NCI-H187 (cell line): ENCODE measurements around the gene KLHL22.

ENCODE experiments used
- DNase-seq, 2 experiments: peaks; one replicate each; lab custom pipeline; 2025; lab: John Stamatoyannopoulos, UW

Gene KLHL22

DNA sequence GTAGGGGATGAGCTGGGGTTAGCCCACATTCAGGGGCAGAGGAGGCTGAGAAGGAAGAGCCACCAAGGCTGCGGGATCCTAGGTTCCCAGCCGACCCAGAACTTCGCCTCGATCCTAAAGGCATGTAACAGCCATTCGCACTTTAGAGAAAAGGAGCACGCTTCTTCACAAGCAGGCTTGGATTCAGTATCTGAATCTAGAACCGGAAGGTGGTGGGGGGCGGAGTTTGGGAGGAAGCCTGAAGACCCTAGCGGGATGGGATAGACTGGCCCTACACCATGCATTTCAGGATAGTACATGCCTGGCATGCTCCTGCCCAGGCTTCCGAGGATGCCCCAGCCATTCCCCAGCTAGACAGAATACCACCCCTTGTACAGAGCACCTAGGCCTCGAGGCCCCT, 62.4 kb downstream of the KLHL22 start:
- no peak for DNase-seq

GRCh38 chr22:20432244-20432686, 63.3 kb downstream of the KLHL22 start:
- DNase-seq: no peak

- DNase-seq: no peak
These were observed 63.9 kb downstream of the KLHL22 start for GRCh38 chr22:20431511-20432192.

- DNase-seq: no peak
These were observed 64.7 kb downstream of the KLHL22 start for GRCh38 chr22:20430720-20431510.

GRCh38 chr22:20430101-20430719, 65.4 kb downstream of the KLHL22 start:
- DNase-seq: no peak

GRCh38 chr22:20429254-20430100, 66.1 kb downstream of the KLHL22 start:
- no peak for DNase-seq

GRCh38 chr22:20428496-20429253, 66.9 kb downstream of the KLHL22 start:
- no peak for DNase-seq

DNA sequence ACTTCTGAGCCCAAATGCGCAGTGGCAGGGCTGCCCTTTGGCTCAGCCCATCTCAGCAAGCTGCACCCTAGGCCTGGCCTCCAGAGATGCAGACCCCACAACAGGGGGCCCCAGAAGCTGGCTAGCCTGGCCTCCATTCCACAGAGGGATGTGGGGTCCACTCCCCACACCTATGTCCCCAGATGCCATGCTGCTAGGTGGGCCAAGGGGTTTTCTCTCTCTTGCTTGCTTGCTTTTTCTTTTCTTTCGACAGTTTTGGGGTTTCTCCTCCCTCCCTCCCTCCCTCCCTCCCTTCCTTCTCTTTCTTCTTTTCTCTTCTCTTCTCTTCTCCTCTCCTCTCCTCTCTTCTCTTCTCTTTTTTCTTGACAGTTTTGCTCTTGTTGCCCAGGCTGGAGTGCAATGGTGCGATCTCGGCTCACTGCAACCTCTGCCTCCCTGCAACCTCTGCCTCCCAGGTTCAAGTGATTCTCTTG, 67.6 kb downstream of the KLHL22 start:
- DNase-seq: no peak

GRCh38 chr22:20427104-20427944, 68.3 kb downstream of the KLHL22 start:
- no peak for DNase-seq

GRCh38 chr22:20426259-20426615, 69.4 kb downstream of the KLHL22 start:
- DNase-seq: no peak

- no peak for DNase-seq
These were observed 69.9 kb downstream of the KLHL22 start for GRCh38 chr22:20425566-20426258.

- DNase-seq: no peak
These were observed 70.5 kb downstream of the KLHL22 start for GRCh38 chr22:20424932-20425565.

DNA sequence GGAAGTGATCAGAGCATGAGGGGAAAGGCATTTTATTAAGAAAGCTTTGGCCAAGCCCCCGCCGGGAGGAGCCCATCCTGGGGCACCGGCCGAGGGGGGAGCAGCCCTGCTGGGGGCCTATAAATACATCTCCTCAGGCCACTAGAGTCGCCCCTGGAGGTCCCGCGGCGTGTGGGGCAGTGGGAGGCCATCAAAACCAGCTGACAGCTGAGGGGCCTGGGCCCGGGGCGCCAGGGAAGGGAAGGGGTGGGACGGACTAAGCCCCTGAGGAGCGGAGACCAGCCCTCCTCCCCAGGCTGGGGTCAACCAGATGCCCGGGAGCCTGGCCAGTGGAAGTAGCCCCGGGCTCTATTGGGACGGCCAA, 71.0 kb downstream of the KLHL22 start:
- DNase-seq: no peak

- no peak for DNase-seq
These were observed 71.6 kb downstream of the KLHL22 start for GRCh38 chr22:20423906-20424551.

DNA sequence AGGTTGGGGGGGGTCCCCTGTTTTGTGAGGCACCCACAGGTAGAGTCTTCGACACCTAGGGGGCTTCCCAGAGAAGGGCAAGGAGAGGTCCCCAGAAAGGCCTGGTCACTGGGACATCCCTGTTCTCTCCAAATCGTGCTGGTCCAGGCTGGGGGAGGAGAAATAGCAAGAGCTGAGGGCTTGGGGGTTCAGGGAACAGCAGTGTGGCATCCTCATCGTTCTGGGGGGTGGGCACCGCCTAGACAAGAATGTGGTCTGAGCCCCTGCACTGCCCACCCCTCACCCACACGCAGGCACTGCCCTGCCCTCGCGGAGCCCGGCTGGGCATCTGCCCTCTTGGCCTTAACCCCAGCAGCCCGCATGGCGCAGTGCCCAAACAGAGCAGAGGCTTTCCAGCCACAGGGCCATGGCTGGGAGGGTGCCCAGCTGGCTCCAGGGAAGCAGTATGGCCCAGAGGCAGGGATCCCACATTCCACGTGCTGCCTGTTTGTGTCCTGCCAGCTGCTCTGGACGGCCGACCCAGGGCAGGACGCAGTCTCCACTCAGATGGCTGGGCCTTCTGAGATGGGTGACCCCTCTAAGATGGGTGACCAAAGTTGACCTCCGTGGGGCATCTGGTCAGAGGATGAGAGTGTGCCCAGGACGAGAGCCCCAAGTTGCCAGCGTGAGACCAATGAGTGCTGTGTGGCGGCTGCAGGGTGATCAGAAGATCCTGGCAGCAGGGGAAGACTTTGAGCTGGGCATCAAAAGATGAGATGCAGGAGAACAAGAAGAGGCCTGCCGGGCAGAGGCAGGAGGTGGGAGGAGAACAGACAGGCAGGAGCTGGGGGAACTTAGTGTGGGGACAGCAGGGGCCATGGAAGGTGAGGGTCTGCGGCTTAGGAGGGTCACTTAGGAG, 72.3 kb downstream of the KLHL22 start:
- no peak for DNase-seq

DNA sequence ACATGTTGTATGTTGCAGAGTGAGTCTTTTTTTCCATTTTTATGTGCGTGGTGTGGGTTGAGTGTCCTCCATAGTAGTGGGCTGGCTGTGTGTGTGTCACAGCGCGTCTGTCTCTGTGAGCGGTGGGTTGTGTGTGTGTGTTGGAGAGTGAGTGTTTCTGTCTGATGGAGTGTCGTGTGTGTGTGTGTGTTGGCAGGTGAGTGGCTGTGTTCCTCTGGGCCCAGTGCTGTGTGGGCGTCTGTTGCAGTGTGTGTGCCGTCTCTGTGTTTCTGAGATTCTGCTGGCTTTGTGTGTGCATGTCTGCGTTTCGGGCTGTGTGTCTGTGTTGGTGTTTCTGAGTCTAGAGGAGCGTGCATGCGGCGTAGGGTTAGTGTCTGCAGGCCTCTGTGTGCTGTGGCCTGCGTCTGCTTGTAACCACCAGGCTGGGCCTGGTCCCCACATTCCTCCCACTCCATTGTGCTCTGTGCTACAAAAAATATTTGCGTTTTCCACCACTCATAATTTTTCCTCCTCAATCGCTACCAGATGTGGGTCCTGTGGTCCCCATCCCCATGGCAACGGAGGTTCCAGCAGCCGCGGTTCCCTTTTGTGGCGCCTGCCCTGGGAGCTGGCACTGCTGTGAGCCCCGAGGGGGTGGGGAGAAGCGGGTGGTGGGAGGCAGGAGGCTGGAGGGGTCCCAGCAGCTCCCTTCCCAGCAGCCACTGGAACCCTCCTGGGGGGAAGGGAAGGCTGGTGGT, 73.2 kb downstream of the KLHL22 start:
- DNase-seq: no peak

GRCh38 chr22:20421507-20421874, 74.1 kb downstream of the KLHL22 start:
- DNase-seq: no peak
